IMR-90 (cell line): ENCODE measurements around the gene CACNA2D3. TPM values are rescaled to one million over a fixed set of nuclear protein-coding genes. Genes with fewer than 3 reads are reported as not detected.

Experiments used
- ATAC-seq: fragments of 200-7000 bp; cut with Tn5 transposase; 2 replicates; pipeline ENCODE4 v1.9.1; 2020; ENCODE audit warnings: low read depth, mild to moderate bottlenecking, moderate library complexity
- BruUV-seq: library from RNA; stranded (reverse); fragments of 400-500 nt; replicated peaks from 2 replicates; lab custom pipeline; 2021; lab: Mats Ljungman, UMichigan
- CTCF ChIA-PET: fragments of 300-600 bp; formaldehyde crosslinking; extraction: SDS; loops from one replicate; lab custom pipeline; 2021; ENCODE audit warnings: antibody characterized with exemption; lab: Yijun Ruan, JAX
- POLR2A ChIA-PET: fragments of 300-600 bp; sonication (Branson Sonifier 250); formaldehyde crosslinking; loops from one replicate; lab custom pipeline; 2022; ENCODE audit warnings: antibody characterized with exemption; ENCODE audit not compliant: unreplicated experiment; lab: Charles Lee
- DNase-seq: peaks from one replicate; pipeline ENCODE4 v3.0.0; 2013
- H2AFZ ChIP-seq: replicated peaks from 2 replicates; pipeline ENCODE3; 2013; ENCODE audit warnings: low read length, mild to moderate bottlenecking; ENCODE audit not compliant: poor library complexity
- H2AK5ac ChIP-seq: 2 replicates; pipeline ENCODE4 v1.6.1; 2013; ENCODE audit warnings: low read depth, low read length, inconsistent platforms
- H2AK9ac ChIP-seq: replicated peaks from 2 replicates; pipeline ENCODE3; 2013; ENCODE audit warnings: mild to moderate bottlenecking, low read depth, low read length, moderate library complexity; ENCODE audit not compliant: poor library complexity
- H2BK120ac ChIP-seq: 2 replicates; pipeline ENCODE4 v1.6.1; 2013; ENCODE audit warnings: low read depth, low read length, inconsistent platforms
- H2BK15ac ChIP-seq: 3 replicates; pipeline ENCODE4 v1.6.1; 2013; ENCODE audit warnings: low read depth, low read length, inconsistent platforms
- H2BK20ac ChIP-seq: 2 replicates; pipeline ENCODE4 v1.6.1; 2013; ENCODE audit warnings: low read depth, mild to moderate bottlenecking, inconsistent platforms, low read length, moderate library complexity
- H2BK5ac ChIP-seq: 2 replicates; pipeline ENCODE4 v1.6.1; 2013; ENCODE audit warnings: mild to moderate bottlenecking, low read depth, low read length, inconsistent platforms; ENCODE audit not compliant: poor library complexity, severe bottlenecking
- H3K14ac ChIP-seq: replicated peaks from 2 replicates; pipeline ENCODE4 v1.6.1; 2013; ENCODE audit warnings: low read depth, low read length, inconsistent platforms
- H3K18ac ChIP-seq: 2 replicates; pipeline ENCODE4 v1.6.1; 2013; ENCODE audit warnings: low read depth, low read length, control low read depth
- H3K23ac ChIP-seq: 2 replicates; pipeline ENCODE4 v1.6.1; 2013; ENCODE audit warnings: low read depth, low read length, inconsistent platforms
- H3K27ac ChIP-seq: 2 replicates; pipeline ENCODE4 v1.5.1; 2013; ENCODE audit warnings: mild to moderate bottlenecking, control low read depth, low read length; ENCODE audit not compliant: insufficient read depth
- H3K27me3 ChIP-seq: 2 replicates; pipeline ENCODE4 v1.6.1; 2013; ENCODE audit warnings: low read length; ENCODE audit not compliant: control insufficient read depth, insufficient read depth
- H3K36me3 ChIP-seq: 2 replicates; pipeline ENCODE4 v1.6.1; 2013; ENCODE audit warnings: low read length, mixed read lengths; ENCODE audit not compliant: control insufficient read depth, insufficient read depth
- H3K4ac ChIP-seq: 2 replicates; pipeline ENCODE4 v1.6.1; 2013; ENCODE audit warnings: low read depth, low read length, inconsistent platforms
- H3K4me1 ChIP-seq: 2 replicates; pipeline ENCODE4 v1.6.1; 2013; ENCODE audit warnings: low read length, mixed read lengths; ENCODE audit not compliant: control insufficient read depth, insufficient read depth
- H3K4me2 ChIP-seq: 2 replicates; pipeline ENCODE4 v1.6.1; 2013; ENCODE audit warnings: low read depth, mild to moderate bottlenecking, control low read depth, low read length, moderate library complexity
- H3K4me3 ChIP-seq: 2 replicates; pipeline ENCODE4 v1.5.1; 2013; ENCODE audit warnings: low read depth, mild to moderate bottlenecking, control low read depth, low read length, moderate library complexity; ENCODE audit not compliant: insufficient read depth
- H3K56ac ChIP-seq: 2 replicates; pipeline ENCODE4 v1.6.1; 2013; ENCODE audit warnings: low read length, inconsistent platforms; ENCODE audit not compliant: insufficient read depth; ENCODE audit errors: extremely low read depth
- H3K79me1 ChIP-seq, 2 experiments: 2 replicates each; pipeline ENCODE4 v1.6.1; 2013; ENCODE audit warnings: low read length in 2 of 2, inconsistent platforms in 1 of 2, low read depth in 1 of 2
- H3K9ac ChIP-seq: 2 replicates; pipeline ENCODE4 v1.6.1; 2013; ENCODE audit warnings: low read depth, low read length, control low read depth
- H3K9me1 ChIP-seq: 2 replicates; pipeline ENCODE4 v1.6.1; 2013; ENCODE audit warnings: low read length, inconsistent platforms; ENCODE audit not compliant: insufficient read depth
- H3K9me3 ChIP-seq: 2 replicates; pipeline ENCODE4 v1.6.1; 2013; ENCODE audit warnings: low read length; ENCODE audit not compliant: control insufficient read depth, insufficient read depth
- H4K20me1 ChIP-seq: 2 replicates; pipeline ENCODE4 v1.6.1; 2013; ENCODE audit warnings: low read length, inconsistent platforms; ENCODE audit not compliant: insufficient read depth
- H4K5ac ChIP-seq: 2 replicates; pipeline ENCODE4 v1.6.1; 2013; ENCODE audit warnings: mild to moderate bottlenecking, low read depth, low read length, control low read depth
- H4K8ac ChIP-seq, 2 experiments: 2 replicates each; pipeline ENCODE4 v1.6.1; 2013; ENCODE audit warnings: low read depth in 2 of 2, low read length in 2 of 2, control low read depth in 1 of 2, inconsistent platforms in 1 of 2
- H4K91ac ChIP-seq: 2 replicates; pipeline ENCODE4 v1.6.1; 2013; ENCODE audit warnings: low read depth, low read length, inconsistent platforms; ENCODE audit not compliant: insufficient read depth
- BHLHE40 ChIP-seq: fragments of 150-350 bp; IDR thresholded peaks from 2 replicates; pipeline ENCODE4 v1.6.1; 2016; ENCODE audit warnings: mild to moderate bottlenecking, low read depth, low read length
- CEBPB ChIP-seq: IDR thresholded peaks from 2 replicates; pipeline ENCODE4 v1.6.1; 2012; ENCODE audit warnings: low read depth, low read length, improper control_type of control experiment
- CHD1 ChIP-seq: IDR thresholded peaks from 2 replicates; pipeline ENCODE4 v1.6.1; 2012; ENCODE audit warnings: low read depth, low read length, improper control_type of control experiment
- FOS ChIP-seq: fragments of 150-350 bp; IDR thresholded peaks from 2 replicates; pipeline ENCODE4 v1.6.1; 2016; ENCODE audit warnings: low read depth, low read length
- MAFK ChIP-seq: IDR thresholded peaks from 2 replicates; pipeline ENCODE4 v1.6.1; 2012; ENCODE audit warnings: low read depth, low read length, improper control_type of control experiment
- MAZ ChIP-seq: IDR thresholded peaks from 2 replicates; pipeline ENCODE4 v1.6.1; 2012; ENCODE audit warnings: low read depth, mild to moderate bottlenecking, low read length, improper control_type of control experiment, moderate library complexity, borderline replicate concordance
- MXI1 ChIP-seq: IDR thresholded peaks from 2 replicates; pipeline ENCODE4 v1.6.1; 2012; ENCODE audit warnings: low read depth, mild to moderate bottlenecking, low read length, moderate library complexity, borderline replicate concordance
- NFE2L2 ChIP-seq: fragments of 150-350 bp; IDR thresholded peaks from 2 replicates; pipeline ENCODE4 v1.6.1; 2016; ENCODE audit warnings: low read depth, mild to moderate bottlenecking, low read length
- POLR2A ChIP-seq: IDR thresholded peaks from 2 replicates; pipeline ENCODE4 v1.6.1; 2012; ENCODE audit warnings: mild to moderate bottlenecking, low read depth, low read length
- RAD21 ChIP-seq: IDR thresholded peaks from 2 replicates; pipeline ENCODE4 v1.6.1; 2012; ENCODE audit warnings: low read length, improper control_type of control experiment
- RCOR1 ChIP-seq: IDR thresholded peaks from 2 replicates; pipeline ENCODE4 v1.6.1; 2012; ENCODE audit warnings: mild to moderate bottlenecking, low read length, improper control_type of control experiment; ENCODE audit not compliant: insufficient replicate concordance
- RFX5 ChIP-seq: IDR thresholded peaks from 2 replicates; pipeline ENCODE4 v1.8.0; 2012; ENCODE audit warnings: low read depth, mild to moderate bottlenecking, low read length, moderate library complexity
- SMC3 ChIP-seq: fragments of 150-350 bp; IDR thresholded peaks from 2 replicates; pipeline ENCODE4 v1.6.1; 2016; ENCODE audit warnings: low read depth, mild to moderate bottlenecking, antibody characterized with exemption, low read length, moderate library complexity
- WGBS, 2 experiments: methylation state at CpG; one replicate each; pipeline versions ENCODE4 v1.1.5 to v1.1.7; 2013; ENCODE audit warnings: missing lambda C conversion rate in 2 of 2; ENCODE audit not compliant: insufficient read length in 1 of 2; ENCODE audit errors: extremely low coverage in 2 of 2; 5-methylcytosine and 5-hydroxymethylcytosine counted together
- dilution Hi-C: fragments of 300-500 bp; cut with HindIII; formaldehyde crosslinking; loops from one replicate; pipeline ENCODE4 v1.14.3; 2018; ENCODE audit warnings: low sequenced_read_pairs; ENCODE audit not compliant: unreplicated experiment
- in situ Hi-C: fragments of 300-500 bp; cut with MboI; formaldehyde crosslinking; loops from 3 replicates; pipeline ENCODE4 v1.14.3; 2019; ENCODE audit warnings: low sequenced_read_pairs, inconsistent platforms, mixed read lengths
- intact Hi-C: fragments of 100-400 bp; cut with micrococcal nuclease; formaldehyde crosslinking; loops from 2 replicates; pipeline ENCODE4 v1.10.0; 2022
- polyA plus RNA-seq, 3 experiments: library from polyadenylated mRNA; depleted of rRNA; stranded (reverse); fragments of >200 nt; gene quantifications; 2 replicates each; pipeline ENCODE4 v1.2.3, GENCODE V29; 2012; ENCODE audit warnings: low replicate concordance in 1 of 3
- total RNA-seq: library from RNA; depleted of rRNA; stranded (reverse); fragments of >200 nt; gene quantifications from 2 replicates; pipeline ENCODE4 v1.2.3, GENCODE V29; 2012
- TF ChIP-seq, protein P1 (sequence below): fragments of 150-350 bp; IDR thresholded peaks from 2 replicates; pipeline ENCODE4 v1.6.1; 2016; ENCODE audit warnings: low read depth, mild to moderate bottlenecking, low read length, moderate library complexity, borderline replicate concordance
- TF ChIP-seq, protein P2 (sequence below): conservative IDR thresholded peaks from 2 replicates; pipeline ENCODE4 v1.5.1; 2012; ENCODE audit warnings: mild to moderate bottlenecking, low read depth, low read length, improper control_type of control experiment
- TF ChIP-seq, protein P3 (sequence below): fragments of 150-350 bp; IDR thresholded peaks from 2 replicates; pipeline ENCODE4 v1.6.1; 2017; ENCODE audit warnings: mild to moderate bottlenecking, antibody characterized with exemption, low read length, low read depth

The CACNA2D3 gene
- total and polyA plus RNA-seq, 2 of the 4 experiments (the other 2 are of a cell fraction): 0.36 to 0.41 TPM

DNA sequence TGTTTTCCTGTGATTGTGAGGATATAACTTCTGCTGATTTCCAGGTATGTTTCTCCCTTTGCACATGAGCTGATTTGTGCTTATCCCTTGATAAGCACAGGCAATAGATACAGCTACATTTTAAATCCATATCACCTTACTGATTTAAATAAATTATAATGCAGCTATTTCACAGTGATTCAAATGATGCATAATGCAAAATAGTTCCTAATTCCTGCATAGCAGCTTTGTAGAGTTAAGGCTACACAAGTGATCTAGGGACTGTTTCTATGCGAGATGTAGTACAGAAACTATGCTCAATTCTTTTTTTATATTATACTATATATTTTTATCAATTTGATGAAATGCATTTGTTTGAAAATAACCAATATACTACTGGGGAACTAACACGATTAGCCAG lies 471.3 kb downstream of the CACNA2D3 start:
- Histone ChIP-seq H2AFZ (no peak overlapping the region), H3K9me1 (no peaks in the 10 kb centered on the region), H3K27me3 (no peaks in the 10 kb centered on the region), H3K56ac (no peak overlapping the region), H4K91ac (no peak overlapping the region), H3K4me1 (no peaks in the 10 kb centered on the region), H3K79me1 (no peaks in the 10 kb centered on the region), H3K4me3 (no peak overlapping the region), H2AK5ac (no peak overlapping the region), H3K14ac (no peak overlapping the region), H3K36me3 (no peaks in the 10 kb centered on the region), H3K4ac (no peak overlapping the region), H2BK20ac (no peak overlapping the region), H4K20me1 (no peaks in the 10 kb centered on the region), H4K5ac (no peak overlapping the region), H2AK9ac (no peak overlapping the region), H2BK15ac (no peak overlapping the region), H3K18ac (no peak overlapping the region), H4K8ac (no peak overlapping the region), H2BK120ac (no peak overlapping the region), H3K27ac (no peak overlapping the region), H3K9ac (no peak overlapping the region), H3K23ac (no peak overlapping the region), H3K9me3 (no peaks in the 10 kb centered on the region), H3K4me2 (no peak overlapping the region), H2BK5ac (no peak overlapping the region)
- POLR2A ChIA-PET: no interaction called here
- CTCF ChIA-PET: no interaction called here
- TF ChIP-seq RCOR1 (no peak), MXI1 (no peak), RFX5 (no peak), POLR2A (no peak), MAZ (no peak), FOS (no peak), RAD21 (no peak), CEBPB (no peak), NFE2L2 (no peak), CHD1 (no peak), SMC3 (no peak), BHLHE40 (no peak), MAFK (no peak)
- TF ChIP-seq, protein P1, sequence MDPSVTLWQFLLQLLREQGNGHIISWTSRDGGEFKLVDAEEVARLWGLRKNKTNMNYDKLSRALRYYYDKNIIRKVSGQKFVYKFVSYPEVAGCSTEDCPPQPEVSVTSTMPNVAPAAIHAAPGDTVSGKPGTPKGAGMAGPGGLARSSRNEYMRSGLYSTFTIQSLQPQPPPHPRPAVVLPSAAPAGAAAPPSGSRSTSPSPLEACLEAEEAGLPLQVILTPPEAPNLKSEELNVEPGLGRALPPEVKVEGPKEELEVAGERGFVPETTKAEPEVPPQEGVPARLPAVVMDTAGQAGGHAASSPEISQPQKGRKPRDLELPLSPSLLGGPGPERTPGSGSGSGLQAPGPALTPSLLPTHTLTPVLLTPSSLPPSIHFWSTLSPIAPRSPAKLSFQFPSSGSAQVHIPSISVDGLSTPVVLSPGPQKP: no peak
- TF ChIP-seq, protein P2, sequence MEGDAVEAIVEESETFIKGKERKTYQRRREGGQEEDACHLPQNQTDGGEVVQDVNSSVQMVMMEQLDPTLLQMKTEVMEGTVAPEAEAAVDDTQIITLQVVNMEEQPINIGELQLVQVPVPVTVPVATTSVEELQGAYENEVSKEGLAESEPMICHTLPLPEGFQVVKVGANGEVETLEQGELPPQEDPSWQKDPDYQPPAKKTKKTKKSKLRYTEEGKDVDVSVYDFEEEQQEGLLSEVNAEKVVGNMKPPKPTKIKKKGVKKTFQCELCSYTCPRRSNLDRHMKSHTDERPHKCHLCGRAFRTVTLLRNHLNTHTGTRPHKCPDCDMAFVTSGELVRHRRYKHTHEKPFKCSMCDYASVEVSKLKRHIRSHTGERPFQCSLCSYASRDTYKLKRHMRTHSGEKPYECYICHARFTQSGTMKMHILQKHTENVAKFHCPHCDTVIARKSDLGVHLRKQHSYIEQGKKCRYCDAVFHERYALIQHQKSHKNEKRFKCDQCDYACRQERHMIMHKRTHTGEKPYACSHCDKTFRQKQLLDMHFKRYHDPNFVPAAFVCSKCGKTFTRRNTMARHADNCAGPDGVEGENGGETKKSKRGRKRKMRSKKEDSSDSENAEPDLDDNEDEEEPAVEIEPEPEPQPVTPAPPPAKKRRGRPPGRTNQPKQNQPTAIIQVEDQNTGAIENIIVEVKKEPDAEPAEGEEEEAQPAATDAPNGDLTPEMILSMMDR: no peak
- TF ChIP-seq, protein P3, sequence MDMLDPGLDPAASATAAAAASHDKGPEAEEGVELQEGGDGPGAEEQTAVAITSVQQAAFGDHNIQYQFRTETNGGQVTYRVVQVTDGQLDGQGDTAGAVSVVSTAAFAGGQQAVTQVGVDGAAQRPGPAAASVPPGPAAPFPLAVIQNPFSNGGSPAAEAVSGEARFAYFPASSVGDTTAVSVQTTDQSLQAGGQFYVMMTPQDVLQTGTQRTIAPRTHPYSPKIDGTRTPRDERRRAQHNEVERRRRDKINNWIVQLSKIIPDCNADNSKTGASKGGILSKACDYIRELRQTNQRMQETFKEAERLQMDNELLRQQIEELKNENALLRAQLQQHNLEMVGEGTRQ: no peak
- dilution Hi-C loops (no loop called here), intact Hi-C loops (no loop called here), in situ Hi-C loops (no loop called here)
- DNase-seq (no peak), ATAC-seq (no peak)
- BruUV-seq: no TSS peak
- WGBS, 2 experiments: no CpG with 5 or more reads among the region's 2 CpGs
